ENCODE results near the gene APOBEC4.

APOBEC4 gene

GRCh38 chr1:183597656-183598347 lies 55.3 kb downstream of the APOBEC4 start:
- DNase-seq = no peak

GRCh38 chr1:183596500-183596899 lies 56.6 kb downstream of the APOBEC4 start:
- DNase-seq = no peak
